ENCODE results near the gene NKRF. TPM values are rescaled to one million over a fixed set of nuclear protein-coding genes. Genes with fewer than 3 reads are reported as not detected.

The NKRF gene
- total and polyA plus RNA-seq, 9 of the 15 experiments (the other 6 are each of a cell fraction or from before 2014, with no cell fraction given): 8.9 to 31.9 (median 19.0) TPM

- ChIA-PET POLR2A (interaction anchor here (1.0 kb wide), 1 partner anchor 44 kb away, joined by 5 read pairs; no protein-coding TSS in a partner anchor), CTCF (ENCODE audit: low intra/inter-chr PET ratio) (interaction anchor here (0.6 kb wide), 1 partner anchor 107 kb away, joined by 6 read pairs; no protein-coding TSS in a partner anchor)
- DNase-seq (ENCODE audit: extremely low read depth in 1 of 4, low spot score in 3 of 4) (no peak), ATAC-seq (no peak), FAIRE-seq (no peak)
- Histone ChIP-seq H3K27ac (ENCODE audit: extremely low read depth, low read depth, low read length) (no peak overlapping the region), H3K4me3 (no peak overlapping the region), H4K20me1 (replicated peaks; ENCODE audit: control insufficient read depth, insufficient read depth, low read length) (no peaks in the 10 kb centered on the region), H3K9ac (ENCODE audit: insufficient read depth in 1 of 2, low read depth in 2 of 2, low read length in 2 of 2) (no peak overlapping the region), H3K9me1 (ENCODE audit: control insufficient read depth, insufficient read depth, low read length) (no peaks in the 10 kb centered on the region), H3K36me3 (ENCODE audit: control insufficient read depth, insufficient read depth, low read length) (no peaks in the 10 kb centered on the region), H3K4me2 (ENCODE audit: insufficient read depth, low read length) (no peak overlapping the region), H3K27me3 (ENCODE audit: control insufficient read depth in 2 of 2, insufficient read depth in 2 of 2, low read length in 2 of 2) (no peaks in the 10 kb centered on the region), H3K79me2 (ENCODE audit: control insufficient read depth, insufficient read depth, low read length) (no peaks in the 10 kb centered on the region), H2AFZ (ENCODE audit: low read depth, low read length) (no peak overlapping the region), H3K9me3 (replicated peaks; ENCODE audit: control insufficient read depth, insufficient read depth, low read depth, low read length) (no peaks in the 10 kb centered on the region), H3K4me1 (replicated peaks in 1 of 2; ENCODE audit: control insufficient read depth in 2 of 2, insufficient read depth in 2 of 2, low read length in 2 of 2) (no peaks in the 10 kb centered on the region)
- intact Hi-C loops (cut with micrococcal nuclease) (no loop called here), in situ Hi-C loops (cut with MboI) (no loop called here)
- BruUV-seq (replicated peaks): no TSS peak
- WGBS (ENCODE audit: insufficient coverage, low coverage, missing lambda C conversion rate): 83% methylated on average over 5 of the region's 5 CpGs
- TF ChIP-seq NR2C2 (CRISPR knock-in tag; IDR thresholded peaks at IDR 0.05) (no peak), NR2C2 (tag; IDR thresholded peaks at IDR 0.05) (no peak), TBP (optimal IDR thresholded peaks at IDR 0.05; ENCODE audit: low read depth, low read length) (no peak), ZNF395 (CRISPR knock-in tag; IDR thresholded peaks at IDR 0.05) (no peak), ZNF764 (CRISPR knock-in tag; IDR thresholded peaks at IDR 0.05; ENCODE audit: low read depth) (no peak), PTRF (tag; IDR thresholded peaks at IDR 0.05) (no peak), ATF6 (CRISPR knock-in tag; IDR thresholded peaks at IDR 0.05) (no peak), ZNF232 (CRISPR knock-in tag; IDR thresholded peaks at IDR 0.05) (no peak), ARID3A (IDR thresholded peaks at IDR 0.05; ENCODE audit: borderline replicate concordance, low read depth, low read length) (no peak)
- TF ChIP-seq, protein P1, sequence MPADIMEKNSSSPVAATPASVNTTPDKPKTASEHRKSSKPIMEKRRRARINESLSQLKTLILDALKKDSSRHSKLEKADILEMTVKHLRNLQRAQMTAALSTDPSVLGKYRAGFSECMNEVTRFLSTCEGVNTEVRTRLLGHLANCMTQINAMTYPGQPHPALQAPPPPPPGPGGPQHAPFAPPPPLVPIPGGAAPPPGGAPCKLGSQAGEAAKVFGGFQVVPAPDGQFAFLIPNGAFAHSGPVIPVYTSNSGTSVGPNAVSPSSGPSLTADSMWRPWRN (IDR thresholded peaks at IDR 0.05; ENCODE audit: low read depth): no peak
Observed at GRCh38 chrX:119618439-119618838, 12.2 kb upstream of the NKRF start.
